ENCODE measurements around the gene KIF11. TPM values are rescaled to one million over a fixed set of nuclear protein-coding genes. Genes with fewer than 3 reads are reported as not detected.

Gene KIF11
- total and polyA plus RNA-seq, 2 donors (not counting 3 experiments of a cell fraction or from before 2014, with no cell fraction given): 7.3 to 42.6 TPM

DNA sequence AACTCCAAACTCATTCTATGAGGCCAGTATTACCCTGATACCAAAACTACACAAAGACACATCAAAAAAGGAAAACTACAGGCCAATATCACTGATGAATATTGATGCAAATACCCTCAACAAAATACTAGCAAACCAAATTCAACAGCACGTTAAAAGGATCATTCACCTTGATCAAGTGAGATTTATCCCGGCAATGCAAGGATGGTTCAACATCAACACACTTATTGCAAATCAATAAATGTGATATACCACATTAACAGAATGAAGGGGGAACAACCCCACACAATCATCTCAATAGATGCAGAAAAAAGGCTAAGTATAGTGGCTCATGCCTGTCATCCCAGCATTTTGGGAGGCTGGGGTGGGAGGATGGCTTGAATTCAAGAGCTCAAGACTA, 39.0 kb upstream of the KIF11 start:
- H3K27ac ChIP-seq (ENCODE audit: insufficient read depth, low read depth, low read length): no peak overlapping the region
- H3K36me3 ChIP-seq (ENCODE audit: control insufficient read depth in 2 of 2, extremely low read depth in 1 of 2, insufficient read depth in 2 of 2, low read length in 2 of 2): peaks cover 1 to 4% of the 10 kb centered on the region in 2 experiments
- TF ChIP-seq, protein P1, sequence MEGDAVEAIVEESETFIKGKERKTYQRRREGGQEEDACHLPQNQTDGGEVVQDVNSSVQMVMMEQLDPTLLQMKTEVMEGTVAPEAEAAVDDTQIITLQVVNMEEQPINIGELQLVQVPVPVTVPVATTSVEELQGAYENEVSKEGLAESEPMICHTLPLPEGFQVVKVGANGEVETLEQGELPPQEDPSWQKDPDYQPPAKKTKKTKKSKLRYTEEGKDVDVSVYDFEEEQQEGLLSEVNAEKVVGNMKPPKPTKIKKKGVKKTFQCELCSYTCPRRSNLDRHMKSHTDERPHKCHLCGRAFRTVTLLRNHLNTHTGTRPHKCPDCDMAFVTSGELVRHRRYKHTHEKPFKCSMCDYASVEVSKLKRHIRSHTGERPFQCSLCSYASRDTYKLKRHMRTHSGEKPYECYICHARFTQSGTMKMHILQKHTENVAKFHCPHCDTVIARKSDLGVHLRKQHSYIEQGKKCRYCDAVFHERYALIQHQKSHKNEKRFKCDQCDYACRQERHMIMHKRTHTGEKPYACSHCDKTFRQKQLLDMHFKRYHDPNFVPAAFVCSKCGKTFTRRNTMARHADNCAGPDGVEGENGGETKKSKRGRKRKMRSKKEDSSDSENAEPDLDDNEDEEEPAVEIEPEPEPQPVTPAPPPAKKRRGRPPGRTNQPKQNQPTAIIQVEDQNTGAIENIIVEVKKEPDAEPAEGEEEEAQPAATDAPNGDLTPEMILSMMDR (IDR thresholded peaks at IDR 0.05; ENCODE audit: extremely low read depth in 1 of 2, insufficient read depth in 1 of 2, low read depth in 1 of 2, low read length in 2 of 2): no peak
- TF ChIP-seq FOS (IDR thresholded peaks at IDR 0.05; ENCODE audit: borderline replicate concordance, insufficient read depth, low read length): no peak
- TF ChIP-seq EZH2 (IDR thresholded peaks at IDR 0.05; ENCODE audit: borderline replicate concordance, low read depth, low read length, severe bottlenecking): no peak
- no peak for TF ChIP-seq GATA2 (IDR thresholded peaks at IDR 0.05; ENCODE audit: insufficient read depth, insufficient read length, low read depth, low read length)
- TF ChIP-seq, protein P2, sequence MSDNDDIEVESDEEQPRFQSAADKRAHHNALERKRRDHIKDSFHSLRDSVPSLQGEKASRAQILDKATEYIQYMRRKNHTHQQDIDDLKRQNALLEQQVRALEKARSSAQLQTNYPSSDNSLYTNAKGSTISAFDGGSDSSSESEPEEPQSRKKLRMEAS (IDR thresholded peaks at IDR 0.05; ENCODE audit: insufficient read depth, insufficient read length): no peak
- no peak for TF ChIP-seq MYC (IDR thresholded peaks at IDR 0.05; ENCODE audit: low read depth, low read length)
- no peak for TF ChIP-seq POLR2AphosphoS5 (IDR thresholded peaks at IDR 0.05; ENCODE audit: insufficient read depth, low read depth, low read length)
- no peak for TF ChIP-seq POLR2A (IDR thresholded peaks at IDR 0.05; ENCODE audit: low read depth, low read length)
- no peak for TF ChIP-seq JUN (IDR thresholded peaks at IDR 0.05; ENCODE audit: borderline replicate concordance, insufficient read depth, insufficient read length, low read depth)
- no peak overlapping the region for H2AFZ ChIP-seq (ENCODE audit: low read depth, low read length)
- no peaks in the 10 kb centered on the region for H3K27me3 ChIP-seq (ENCODE audit: control insufficient read depth in 2 of 2, insufficient read depth in 2 of 2, low read length in 2 of 2)
- FAIRE-seq (no peak), DNase-seq (ENCODE audit: low read depth, low spot score) (no peak)
- H3K4me3 ChIP-seq (replicated peaks in 1 of 3; ENCODE audit: insufficient read depth in 1 of 3, low read depth in 1 of 3, low read length in 3 of 3): no peak overlapping the region
- BruUV-seq (replicated peaks): no TSS peak
- no peaks in the 10 kb centered on the region for H3K9me1 ChIP-seq (replicated peaks; ENCODE audit: control insufficient read depth, extremely low read depth, insufficient read depth, low read length)
- dilution Hi-C loops (cut with MboI; ENCODE audit: extremely low pct_ligation_motif_present, low sequenced_read_pairs): no loop called here
- H3K79me2 ChIP-seq (ENCODE audit: control insufficient read depth, insufficient read depth, low read length): peaks cover 28% of the 10 kb centered on the region
- H3K4me1 ChIP-seq (ENCODE audit: control insufficient read depth, extremely low read depth, insufficient read depth, low read length): no peaks in the 10 kb centered on the region
- POLR2A ChIA-PET: no interaction called here
- H3K4me2 ChIP-seq (ENCODE audit: insufficient read depth, low read length): no peak overlapping the region
- peaks cover 2% of the 10 kb centered on the region for H4K20me1 ChIP-seq (replicated peaks; ENCODE audit: control insufficient read depth, extremely low read depth, insufficient read depth, low read length)
- intact Hi-C loops (cut with micrococcal nuclease): no loop called here
- H3K9me3 ChIP-seq (replicated peaks; ENCODE audit: control insufficient read depth, insufficient read depth, low read length): no peaks in the 10 kb centered on the region
- no peak overlapping the region for H3K9ac ChIP-seq (replicated peaks; ENCODE audit: extremely low read depth, insufficient read depth, low read length)
- CTCF ChIA-PET: interaction anchor here (2.4 kb wide), 1 partner anchor 37 kb away, joined by 9 read pairs; no protein-coding TSS in a partner anchor

All from endothelial cell of umbilical vein (primary cell).